Left cardiac atrium (tissue), 4 donors: ENCODE data around the gene CRNN. TPM values are rescaled to one million over a fixed set of nuclear protein-coding genes. Genes with fewer than 3 reads are reported as not detected.
A peak's percentile ranks its signal among the peaks of the same experiment; 100 is the strongest.

Source experiments
- ATAC-seq, 2 donors: fragments of 200-7000 bp; cut with Tn5 transposase; one replicate each; pipeline ENCODE4 v1.9.1; 2020; ENCODE audit warnings: mild to moderate bottlenecking in 2 of 2, moderate library complexity in 2 of 2
- DNase-seq: peaks from one replicate; pipeline ENCODE4 v3.0.0-alpha.2; 2020
- intact Hi-C, 2 donors: fragments of 100-400 bp; cut with DNase I; formaldehyde crosslinking; loops; one replicate each; pipeline versions ENCODE4 v1.14.1 to v1.15.1; 2022 to 2023
- long read RNA-seq: library from polyadenylated mRNA; unstranded; transcript quantifications from one replicate; pipeline ENCODE4 v2.0.0, GENCODE V29; 2021
- total RNA-seq, 2 donors: library from RNA; stranded (reverse); fragmentation: NEBNext Ultra II Directional; extraction: Animal tissue kit (Norgen Biotek cat#: 25700); gene quantifications; one replicate each; pipeline ENCODE4 v1.2.1, GENCODE V29; 2021
- donor health status: DM: no; HTN: yes; CAD: no.
- donor health status: DM: no; HTN: yes; CAD: no; lungs with severe emphysema.
- donor health status: DM: yes; HTN: yes; CAD: no.
- donor health status: Dilated cardiomyopathy.

CRNN gene
- not detected for total RNA-seq
- long read RNA-seq: 0 reads

DNA sequence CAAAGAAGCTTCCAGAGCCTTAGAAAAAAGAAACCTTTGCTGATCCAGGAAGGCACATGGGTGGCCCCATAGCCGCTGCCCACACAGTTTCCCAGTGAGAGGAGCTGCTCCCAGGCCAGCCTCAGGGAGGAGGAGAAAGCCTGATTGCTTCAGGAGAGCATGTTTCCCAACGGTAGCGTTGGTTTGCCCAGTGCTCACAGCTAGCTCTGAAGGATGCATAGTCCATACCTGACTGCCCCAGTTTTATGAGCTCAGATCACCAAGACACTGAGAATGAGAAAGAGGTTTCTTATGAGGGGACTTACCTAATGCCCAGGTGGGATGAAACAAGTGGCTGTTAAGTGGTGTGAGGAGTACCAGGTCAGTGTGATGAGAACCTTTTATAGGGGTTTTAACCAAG, at the start of gene CRNN:
TSS of gene CRNN (minus strand) at position 355 of the 400 bp plus-strand sequence. CDS start 2,030 bp downstream, outside the sequence.
- no peak for ATAC-seq
- no peak for DNase-seq
- intact Hi-C loops: no loop called here

GRCh38 chr1:152462636-152463035, 48.6 kb upstream of the CRNN start:
- DNase-seq: no peak

GRCh38 chr1:152461544-152461943, 47.5 kb upstream of the CRNN start:
- peak; percentile 40 for DNase-seq
- intact Hi-C loops: no loop called here
- peak; percentile 34 to 61 for ATAC-seq

More at GRCh38 chr1:152462636-152463035, 48.6 kb upstream of the CRNN start:
- intact Hi-C loops: no loop called here
- no peak for ATAC-seq

DNA sequence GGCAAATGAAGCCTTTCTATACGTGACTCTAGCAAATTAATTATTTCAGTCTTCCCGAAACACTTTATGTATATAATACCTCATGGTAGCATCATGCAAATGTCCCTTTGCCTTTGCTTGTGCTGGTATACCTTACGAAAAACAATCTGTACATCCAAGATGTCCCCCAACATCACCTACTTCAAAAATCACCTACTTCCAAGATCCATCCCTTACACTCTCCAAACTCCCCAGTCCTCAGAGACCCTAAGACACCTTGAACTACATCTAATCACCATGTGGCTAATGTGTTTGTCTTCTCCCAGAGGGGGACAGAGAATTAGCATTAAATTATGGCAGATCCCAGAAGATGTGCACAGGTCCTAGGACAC, 46.5 kb upstream of the CRNN start:
- ATAC-seq: no peak
- DNase-seq: no peak
- intact Hi-C loops: no loop called here

DNA sequence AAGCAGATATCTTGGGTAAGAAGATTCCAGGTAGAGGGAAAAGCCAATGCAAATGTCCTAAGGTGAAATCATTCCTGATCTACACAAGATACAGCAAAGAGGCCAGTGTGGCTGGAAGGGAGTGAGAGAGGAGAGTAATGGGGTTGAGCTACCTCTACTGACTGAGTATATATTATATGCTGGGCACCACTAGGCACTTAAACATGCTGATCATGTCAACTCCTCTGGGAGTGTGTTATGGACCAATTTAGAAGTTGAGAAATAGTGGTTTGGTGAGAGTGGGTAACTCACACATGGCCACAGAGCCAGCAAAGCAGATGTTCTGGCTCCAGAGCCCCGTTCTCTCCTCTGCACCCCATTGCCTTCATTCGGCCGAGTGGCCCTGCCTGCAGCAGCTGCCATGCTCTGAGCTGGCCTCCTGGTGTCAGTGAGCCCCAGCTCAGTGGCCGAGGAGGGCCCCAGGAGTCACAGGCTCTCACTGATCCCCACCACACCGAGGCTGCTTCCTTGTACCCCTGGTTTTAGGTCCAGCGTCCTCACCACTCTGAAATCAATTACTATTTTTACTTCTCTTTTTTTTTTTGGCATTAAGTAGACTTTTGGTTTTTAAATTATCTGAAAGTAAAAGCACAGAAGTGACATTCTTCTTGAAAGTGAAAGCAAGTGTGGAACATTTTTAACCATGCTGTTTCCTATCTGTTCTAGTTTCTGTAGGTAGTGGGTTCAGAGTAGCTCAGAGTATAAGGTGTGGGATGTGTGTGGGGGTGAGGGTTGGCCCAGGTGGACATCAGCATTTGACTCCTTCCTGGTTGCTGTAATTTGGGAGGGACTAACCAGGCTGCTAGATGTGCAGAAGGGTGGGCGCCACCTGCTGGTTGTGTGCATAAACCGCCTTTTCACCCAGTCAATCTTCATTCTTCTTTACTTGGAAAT, 45.8 kb upstream of the CRNN start:
- intact Hi-C loops: loop anchor here in 1 of 2 donors (2.0 to 5.0 kb wide), 3 partner anchors 271 to 408 kb away; no protein-coding TSS in a partner anchor

DNA sequence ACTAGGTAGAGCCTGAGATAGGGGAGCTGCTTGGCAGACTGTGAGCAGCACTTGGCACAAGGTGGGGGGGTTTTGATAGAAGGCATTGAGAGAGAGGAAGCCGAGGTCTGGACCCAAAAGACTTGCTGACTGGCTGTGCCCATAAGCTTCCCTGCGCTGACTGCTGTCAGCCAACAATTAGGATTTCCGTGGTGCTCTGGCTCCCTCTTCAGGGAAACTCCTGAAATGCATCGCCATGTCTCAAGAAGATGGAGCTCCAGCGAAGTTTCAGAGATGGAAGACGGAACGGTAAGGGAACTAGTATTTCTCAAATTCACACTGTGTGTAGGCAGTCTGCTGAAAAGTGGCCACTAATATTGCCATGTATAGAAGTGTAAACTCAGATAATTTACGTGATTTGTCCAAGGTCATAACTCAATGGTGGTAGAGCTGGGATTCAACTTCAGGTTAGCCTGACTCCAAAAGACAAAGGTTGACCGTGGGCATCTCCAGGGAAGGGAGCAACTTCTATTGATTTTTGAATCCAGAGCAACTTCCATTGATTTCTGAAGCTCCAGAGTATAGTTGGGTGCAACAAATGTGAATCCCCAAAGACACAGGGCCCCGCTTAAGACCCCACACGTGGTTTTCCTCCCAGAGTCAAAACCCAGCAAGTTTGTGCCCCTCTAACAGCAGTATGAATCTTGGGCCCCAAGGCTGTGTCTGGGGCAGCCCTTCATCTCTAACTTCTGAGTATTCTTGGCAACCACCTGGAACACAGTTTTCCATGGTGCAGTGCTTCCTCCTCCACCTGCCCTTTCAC, 44.5 kb upstream of the CRNN start:
- intact Hi-C loops: loop anchor here in 1 of 2 donors (2.0 to 5.0 kb wide), 3 partner anchors 270 to 406 kb away; no protein-coding TSS in a partner anchor
- DNase-seq (peak; percentile 71), ATAC-seq (peak; percentile 83 to 85)

More for the DNA sequence above, 45.8 kb upstream of the CRNN start:
- peak in 1 of 2 donors; percentile 79 for ATAC-seq
- DNase-seq: peak; percentile 80

DNA sequence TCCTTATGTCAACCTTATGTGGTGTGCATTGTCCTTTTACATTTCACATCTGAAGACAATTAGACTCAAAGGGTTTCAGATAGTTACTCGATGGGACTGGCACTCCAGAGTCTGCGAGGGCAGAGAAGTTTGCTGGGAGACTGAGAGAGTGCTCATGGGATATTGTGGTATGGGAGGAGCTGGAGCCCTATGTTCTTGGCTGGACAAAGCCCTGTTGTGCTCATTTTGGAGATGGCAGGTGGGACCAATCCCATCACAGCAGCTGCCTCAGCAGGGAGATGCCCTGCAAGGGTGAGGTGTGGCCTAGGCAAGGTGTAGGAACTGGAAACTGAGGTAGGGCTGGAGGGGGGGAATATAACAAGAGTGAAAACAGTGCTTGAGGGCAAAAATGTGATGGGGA, 43.5 kb upstream of the CRNN start:
- DNase-seq (no peak), ATAC-seq (no peak)
- intact Hi-C loops: loop anchor here in 1 of 2 donors (5.0 kb wide), 2 partner anchors 315 to 405 kb away; no protein-coding TSS in a partner anchor

DNA sequence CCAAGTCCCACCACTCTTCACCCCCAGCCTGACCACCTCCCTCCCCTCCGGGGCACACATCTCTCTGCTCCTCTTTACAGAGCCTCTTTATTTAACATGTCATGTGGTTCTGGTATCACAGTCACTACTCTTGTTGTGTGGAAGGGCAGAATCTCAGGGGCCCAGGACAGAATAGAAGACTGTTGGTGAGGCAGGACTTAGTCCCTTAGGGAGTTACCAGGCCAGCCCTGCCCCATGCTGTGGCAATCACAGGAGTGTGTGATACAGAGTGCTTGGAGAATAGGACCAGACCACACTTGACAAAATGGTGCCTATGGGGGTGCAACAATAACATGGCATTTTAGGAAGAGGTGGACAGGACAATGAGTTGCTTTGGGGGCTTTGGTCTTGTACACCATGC, 43.0 kb upstream of the CRNN start:
- DNase-seq (no peak), ATAC-seq (no peak)
- intact Hi-C loops: loop anchor here in 1 of 2 donors (5.0 kb wide), 2 partner anchors 315 to 405 kb away; no protein-coding TSS in a partner anchor

DNA sequence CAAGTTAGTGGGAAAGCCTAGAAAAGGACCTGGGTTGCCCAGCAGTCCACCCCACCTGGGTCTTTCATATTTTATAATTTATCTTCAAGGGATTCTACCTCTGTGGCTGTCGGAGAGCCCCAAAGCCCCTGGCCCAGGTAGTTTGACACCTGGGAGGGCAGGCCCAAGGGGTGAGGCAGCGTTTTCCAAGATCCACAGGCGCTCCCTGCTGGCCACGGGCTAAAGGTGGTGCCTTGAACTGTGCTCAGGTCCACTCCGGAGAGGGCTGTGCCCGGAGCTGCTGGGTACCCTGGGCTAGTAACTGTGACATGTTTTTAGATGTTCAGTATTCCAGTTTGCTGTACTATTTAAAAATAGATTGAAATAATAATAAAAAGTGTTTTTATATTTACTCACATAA, 37.2 kb upstream of the CRNN start:
- intact Hi-C loops: no loop called here
- DNase-seq: no peak
- ATAC-seq: no peak

DNA sequence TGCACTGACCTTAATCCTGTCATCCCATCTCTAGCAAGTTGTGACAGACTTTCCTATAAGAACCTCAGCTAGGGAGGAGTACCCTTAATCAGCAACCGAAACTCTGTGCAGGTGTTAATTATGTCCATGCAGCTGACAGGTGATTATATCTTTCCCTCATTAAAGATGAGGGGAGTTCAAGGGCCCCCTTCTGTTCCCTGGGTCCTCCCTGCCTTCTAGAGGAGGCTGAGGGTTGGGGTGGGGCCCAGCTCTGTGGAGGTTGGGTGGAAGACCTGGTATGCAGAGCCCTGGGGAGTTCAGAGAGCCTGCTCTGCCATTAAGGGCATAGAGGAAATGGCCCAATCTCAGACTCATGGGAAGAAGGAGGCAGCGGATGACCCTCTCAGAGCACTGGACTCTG, 35.6 kb upstream of the CRNN start:
- no peak for ATAC-seq
- DNase-seq: no peak
- intact Hi-C loops: no loop called here

GRCh38 chr1:152448496-152448895, 34.4 kb upstream of the CRNN start:
- intact Hi-C loops: no loop called here
- no peak for ATAC-seq
- no peak for DNase-seq

DNA sequence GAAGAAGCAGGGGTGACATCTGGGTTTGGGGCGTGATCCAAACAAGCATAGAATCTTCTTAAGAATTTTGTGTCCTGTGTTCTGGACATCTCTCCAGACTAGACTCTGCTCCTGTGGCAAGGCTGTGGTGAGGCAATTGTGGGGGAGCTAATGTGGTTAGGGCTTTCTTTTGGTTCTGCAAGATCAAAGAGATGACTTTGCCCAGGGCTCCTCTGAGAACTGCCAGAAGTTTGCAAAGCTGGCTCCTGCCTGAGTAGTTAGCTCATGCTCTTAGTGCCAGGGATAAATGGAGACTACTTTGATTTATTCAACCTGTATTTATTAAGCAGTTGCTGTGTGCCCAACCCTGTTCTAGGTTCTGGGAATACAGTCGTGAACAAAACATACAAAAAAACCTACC, 34.0 kb upstream of the CRNN start:
- no peak for ATAC-seq
- no peak for DNase-seq
- intact Hi-C loops: no loop called here

GRCh38 chr1:152447484-152447883, 33.4 kb upstream of the CRNN start:
- DNase-seq (no peak), ATAC-seq (no peak)
- intact Hi-C loops: no loop called here

- DNase-seq: no peak
- ATAC-seq: no peak
- intact Hi-C loops: loop anchor here in 1 of 2 donors (5.0 kb wide), 1 partner anchor 392 kb away; no protein-coding TSS in a partner anchor
Measured at GRCh38 chr1:152444045-152444444, 30.0 kb upstream of the CRNN start.

DNA sequence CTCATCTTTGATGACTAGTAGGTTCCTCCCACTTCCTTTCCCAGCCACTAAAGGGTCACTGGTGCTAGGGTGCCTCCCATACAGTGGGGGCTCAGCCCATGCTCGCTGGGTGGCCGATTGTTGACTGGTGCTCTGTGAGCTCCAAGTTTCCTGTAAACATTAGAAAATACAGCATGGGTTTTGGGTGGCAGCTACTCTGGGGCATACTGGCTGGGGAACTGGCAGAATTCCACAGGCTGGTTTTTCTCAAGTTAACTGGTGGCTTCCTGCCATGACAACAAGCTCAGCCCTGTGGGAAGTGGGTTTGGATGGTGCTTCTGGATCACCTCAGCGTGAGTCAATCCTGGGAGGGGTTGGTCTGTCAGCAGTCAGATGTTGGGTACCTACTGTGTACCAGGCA, 28.7 kb upstream of the CRNN start:
- DNase-seq (peak; percentile 38), ATAC-seq (peak; percentile 33 to 74)
- intact Hi-C loops: loop anchor here in 1 of 2 donors (5.0 kb wide), 1 partner anchor 390 kb away; no protein-coding TSS in a partner anchor

DNA sequence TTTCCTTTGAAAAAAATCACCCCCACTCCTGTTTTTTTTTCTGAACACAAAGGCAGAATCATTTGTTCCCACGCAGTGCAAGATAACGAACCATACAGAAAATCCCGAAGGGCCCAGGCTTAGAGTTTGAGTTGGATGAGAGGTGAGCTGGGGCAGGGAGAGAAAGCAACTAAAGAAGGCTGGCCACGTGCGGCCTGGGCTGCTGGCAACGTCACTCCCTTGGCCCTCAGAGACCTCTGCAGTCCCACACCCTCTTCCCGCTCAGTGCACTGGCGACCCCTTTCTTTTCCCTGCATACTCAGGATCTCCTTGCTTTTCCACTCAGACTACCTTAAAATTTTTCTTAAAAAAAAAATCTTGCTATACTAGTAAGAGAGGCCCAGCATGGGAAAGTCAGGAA, 28.2 kb upstream of the CRNN start:
- intact Hi-C loops: loop anchor here in 1 of 2 donors (5.0 kb wide), 1 partner anchor 390 kb away; no protein-coding TSS in a partner anchor
- ATAC-seq (peak in 1 of 2 donors; percentile 82), DNase-seq (peak; percentile 46)

DNA sequence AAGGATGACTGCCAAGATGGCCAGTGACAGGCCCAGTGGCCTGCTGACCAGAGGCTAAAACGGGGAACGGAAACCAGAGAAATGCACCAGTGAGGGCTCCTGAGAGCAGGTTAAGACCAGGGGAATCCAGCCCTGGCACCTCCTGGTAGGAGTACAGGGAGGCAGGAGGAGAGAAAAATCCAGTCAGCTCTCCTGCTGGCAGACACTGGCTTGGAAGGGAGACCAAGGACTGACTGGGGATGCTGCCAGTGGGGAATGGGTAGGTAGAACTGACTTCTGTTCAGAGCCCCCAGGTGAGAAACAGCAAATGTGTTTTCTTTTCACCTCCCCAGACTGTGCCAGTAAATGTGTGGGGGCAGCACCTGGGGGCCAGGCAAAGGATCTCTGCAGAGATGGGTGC, 27.7 kb upstream of the CRNN start:
- intact Hi-C loops: loop anchor here in 1 of 2 donors (2.0 to 5.0 kb wide), 2 partner anchors 253 to 389 kb away; no protein-coding TSS in a partner anchor
- ATAC-seq (no peak), DNase-seq (no peak)

DNA sequence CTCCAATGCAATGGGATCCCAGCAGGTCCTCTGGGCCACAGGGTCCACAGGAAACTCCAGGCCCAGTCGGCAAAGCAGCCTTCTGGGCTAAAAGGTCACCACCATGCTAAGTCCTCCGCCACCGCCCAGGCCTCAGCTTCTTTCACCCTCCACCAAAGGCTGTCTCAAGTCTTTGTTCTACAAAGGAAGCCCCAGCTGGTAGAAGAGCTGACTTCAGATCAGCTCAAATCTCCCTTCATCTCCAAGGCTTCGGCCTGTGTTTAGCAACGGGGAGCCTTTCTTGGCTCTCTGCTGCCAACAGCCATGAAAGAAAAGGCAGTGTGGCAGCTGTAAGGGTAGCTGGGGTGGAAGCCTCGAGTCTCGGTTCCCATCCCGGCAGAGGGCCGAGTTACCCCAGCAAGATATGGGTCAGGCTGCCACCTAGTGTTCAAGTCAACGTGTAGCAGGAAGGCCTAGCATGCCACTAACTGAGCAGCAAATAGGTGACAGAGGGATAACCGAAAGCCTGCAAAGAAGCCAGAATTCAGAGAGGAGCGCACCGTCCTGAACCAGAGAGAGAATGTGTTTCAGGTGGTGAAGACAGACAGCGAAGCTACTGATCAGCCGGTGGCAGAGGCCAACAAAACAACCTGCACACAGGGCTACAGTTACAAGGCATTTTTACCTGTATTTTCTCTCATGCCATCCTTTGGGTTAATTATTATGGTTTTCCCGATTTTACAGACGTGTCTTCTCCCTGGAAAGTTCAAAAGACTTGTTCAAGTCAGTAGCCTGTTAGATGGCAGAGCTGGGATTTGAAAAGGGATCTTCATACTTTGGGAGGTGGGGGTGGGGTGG, 26.8 kb upstream of the CRNN start:
- intact Hi-C loops: loop anchor here in 1 of 2 donors (2.0 to 5.0 kb wide), 2 partner anchors 252 to 389 kb away; no protein-coding TSS in a partner anchor
- DNase-seq (peak; percentile 79), ATAC-seq (peak; percentile 84 to 85)
